ENCODE data around the gene CACNA1C.

The CACNA1C gene

DNA sequence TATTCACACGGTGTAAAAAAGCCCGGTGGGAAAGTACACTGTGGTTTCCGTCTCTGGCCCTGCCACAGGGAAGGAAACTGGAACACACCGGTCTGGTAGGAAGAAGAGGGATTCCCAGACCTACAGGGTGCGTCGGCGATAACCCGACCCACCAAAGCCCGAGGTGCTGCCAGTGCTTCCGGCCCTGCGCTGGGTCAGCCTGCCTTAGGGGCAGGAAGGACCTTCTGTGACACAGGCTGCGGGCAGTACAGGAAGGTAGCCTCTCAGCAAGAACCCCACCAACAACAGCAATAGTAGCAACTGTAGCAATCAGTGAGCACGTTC lies 572.5 kb downstream of the CACNA1C start:
- no peak overlapping the region for H3K4me2 ChIP-seq
- H3K4me3 ChIP-seq (IDR thresholded peaks at IDR 0.05; ENCODE audit: insufficient read depth, low read depth, low read length): no peak overlapping the region
- no peaks in the 10 kb centered on the region for H3K4me1 ChIP-seq (ENCODE audit: low read depth, poor library complexity, severe bottlenecking)
- H4K20me1 ChIP-seq (ENCODE audit: insufficient read depth): no peaks in the 10 kb centered on the region
- no peaks in the 10 kb centered on the region for H3K36me3 ChIP-seq (ENCODE audit: insufficient read depth)
- no peaks in the 10 kb centered on the region for H3K79me2 ChIP-seq (ENCODE audit: insufficient read depth, low read depth)
- H2AFZ ChIP-seq (ENCODE audit: low read depth): no peak overlapping the region
- no peak overlapping the region for H3K27ac ChIP-seq
- H3K27me3 ChIP-seq (ENCODE audit: insufficient read depth, low read depth): 0 out of 2 replicates have a peak, but pooled peaks cover 4% of the 10 kb centered on the region
- TF ChIP-seq, protein P1, sequence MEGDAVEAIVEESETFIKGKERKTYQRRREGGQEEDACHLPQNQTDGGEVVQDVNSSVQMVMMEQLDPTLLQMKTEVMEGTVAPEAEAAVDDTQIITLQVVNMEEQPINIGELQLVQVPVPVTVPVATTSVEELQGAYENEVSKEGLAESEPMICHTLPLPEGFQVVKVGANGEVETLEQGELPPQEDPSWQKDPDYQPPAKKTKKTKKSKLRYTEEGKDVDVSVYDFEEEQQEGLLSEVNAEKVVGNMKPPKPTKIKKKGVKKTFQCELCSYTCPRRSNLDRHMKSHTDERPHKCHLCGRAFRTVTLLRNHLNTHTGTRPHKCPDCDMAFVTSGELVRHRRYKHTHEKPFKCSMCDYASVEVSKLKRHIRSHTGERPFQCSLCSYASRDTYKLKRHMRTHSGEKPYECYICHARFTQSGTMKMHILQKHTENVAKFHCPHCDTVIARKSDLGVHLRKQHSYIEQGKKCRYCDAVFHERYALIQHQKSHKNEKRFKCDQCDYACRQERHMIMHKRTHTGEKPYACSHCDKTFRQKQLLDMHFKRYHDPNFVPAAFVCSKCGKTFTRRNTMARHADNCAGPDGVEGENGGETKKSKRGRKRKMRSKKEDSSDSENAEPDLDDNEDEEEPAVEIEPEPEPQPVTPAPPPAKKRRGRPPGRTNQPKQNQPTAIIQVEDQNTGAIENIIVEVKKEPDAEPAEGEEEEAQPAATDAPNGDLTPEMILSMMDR (conservative IDR thresholded peaks at IDR 0.05; ENCODE audit: low read depth, low read length): no peak
- no peak overlapping the region for H3K9ac ChIP-seq

DNA sequence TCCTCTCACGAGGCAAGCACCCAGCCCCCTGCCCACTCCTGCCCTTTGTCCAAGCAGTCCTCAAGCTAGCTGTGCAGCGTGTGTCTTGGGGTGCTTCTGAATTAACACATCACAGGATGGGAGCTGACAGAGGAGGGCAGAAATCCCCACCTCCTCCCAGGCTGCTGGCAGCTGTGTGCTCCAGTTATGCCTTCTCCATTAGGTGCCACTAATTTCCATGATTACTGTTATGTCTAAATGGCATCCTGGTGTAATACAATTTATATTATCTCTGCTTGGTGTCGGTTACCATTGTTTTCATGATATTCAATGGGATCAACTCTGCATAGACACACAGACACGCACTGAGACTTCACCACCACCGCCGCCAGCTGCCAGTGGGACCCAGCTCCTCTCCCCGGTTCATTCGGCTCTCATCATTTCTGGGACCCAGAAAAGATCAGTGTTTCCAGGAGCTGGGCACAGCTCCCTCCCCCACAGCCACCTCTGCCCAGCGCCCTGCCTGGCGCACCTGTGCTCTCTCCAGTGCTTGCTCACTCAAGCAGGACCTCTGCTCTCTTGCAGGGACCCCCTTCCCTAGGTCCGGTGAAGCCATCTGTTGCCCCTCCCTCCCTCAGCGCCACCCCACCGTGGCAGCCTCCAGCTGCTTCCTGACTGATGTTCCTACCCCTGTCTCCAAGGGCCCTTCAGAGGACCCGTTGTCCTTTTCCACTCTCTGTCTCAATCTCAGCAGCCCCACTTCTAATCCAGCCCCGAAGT lies 574.5 kb downstream of the CACNA1C start:
- Histone ChIP-seq H3K4me2 (no peak overlapping the region), H3K27ac (no peak overlapping the region), H3K4me1 (ENCODE audit: low read depth, poor library complexity, severe bottlenecking) (no peaks in the 10 kb centered on the region), H3K27me3 (ENCODE audit: insufficient read depth, low read depth) (0 out of 2 replicates have a peak, but pooled peaks cover 4% of the 10 kb centered on the region), H4K20me1 (ENCODE audit: insufficient read depth) (no peaks in the 10 kb centered on the region), H2AFZ (ENCODE audit: low read depth) (no peak overlapping the region), H3K79me2 (ENCODE audit: insufficient read depth, low read depth) (no peaks in the 10 kb centered on the region), H3K4me3 (IDR thresholded peaks at IDR 0.05; ENCODE audit: insufficient read depth, low read depth, low read length) (no peak overlapping the region), H3K36me3 (ENCODE audit: insufficient read depth) (no peaks in the 10 kb centered on the region), H3K9ac (no peak overlapping the region)
- TF ChIP-seq, protein P1 (conservative IDR thresholded peaks at IDR 0.05; ENCODE audit: low read depth, low read length): no peak

DNA sequence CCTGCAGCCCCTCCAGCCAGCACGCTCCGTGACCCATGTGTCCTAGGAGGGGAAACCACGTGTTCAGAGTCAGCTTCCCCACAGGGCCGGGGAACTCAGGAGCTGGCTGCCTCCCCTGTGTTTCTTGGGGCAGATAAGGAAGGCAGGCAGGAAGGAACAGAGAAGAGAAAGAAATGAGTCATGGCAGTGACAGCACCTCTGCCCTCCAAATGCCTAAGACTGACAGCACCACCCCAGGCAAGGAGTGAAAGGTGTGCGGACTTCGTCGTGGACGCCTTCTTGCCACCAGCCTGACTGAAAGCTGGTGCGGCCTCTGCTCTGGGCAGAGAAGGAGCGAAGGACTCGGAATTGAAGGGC lies 575.0 kb downstream of the CACNA1C start:
- Histone ChIP-seq H4K20me1 (ENCODE audit: insufficient read depth) (no peaks in the 10 kb centered on the region), H3K4me2 (no peak overlapping the region), H3K4me3 (IDR thresholded peaks at IDR 0.05; ENCODE audit: insufficient read depth, low read depth, low read length) (no peak overlapping the region), H3K36me3 (ENCODE audit: insufficient read depth) (no peaks in the 10 kb centered on the region), H3K9ac (no peak overlapping the region), H3K4me1 (ENCODE audit: low read depth, poor library complexity, severe bottlenecking) (no peaks in the 10 kb centered on the region), H3K27me3 (ENCODE audit: insufficient read depth, low read depth) (0 out of 2 replicates have a peak, but pooled peaks cover 4% of the 10 kb centered on the region), H2AFZ (ENCODE audit: low read depth) (no peak overlapping the region), H3K79me2 (ENCODE audit: insufficient read depth, low read depth) (no peaks in the 10 kb centered on the region), H3K27ac (no peak overlapping the region)
- TF ChIP-seq, protein P1 (conservative IDR thresholded peaks at IDR 0.05; ENCODE audit: low read depth, low read length): no peak

DNA sequence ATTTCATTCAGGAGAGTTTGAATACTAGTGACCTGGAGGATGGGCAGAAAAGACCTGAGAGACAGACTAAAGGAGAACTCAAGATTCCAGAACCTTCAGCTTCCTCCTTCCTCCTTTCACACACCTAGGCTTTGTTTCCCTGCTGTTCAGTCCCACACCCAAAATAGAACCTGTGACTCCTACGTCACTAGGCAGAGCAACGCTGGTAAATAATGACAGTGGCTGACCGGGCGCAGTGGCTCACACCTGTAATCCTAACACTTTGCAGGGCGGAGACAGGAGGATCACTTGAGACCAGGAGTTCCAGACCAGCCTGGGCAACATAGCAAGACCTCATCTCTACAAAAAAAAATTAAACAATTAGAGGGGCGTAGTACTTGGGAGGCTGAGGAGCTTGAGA lies 575.6 kb downstream of the CACNA1C start:
- Histone ChIP-seq H3K27me3 (ENCODE audit: insufficient read depth, low read depth) (0 out of 2 replicates have a peak, but pooled peaks cover 4% of the 10 kb centered on the region), H3K9ac (no peak overlapping the region), H4K20me1 (ENCODE audit: insufficient read depth) (no peaks in the 10 kb centered on the region), H3K36me3 (ENCODE audit: insufficient read depth) (no peaks in the 10 kb centered on the region), H2AFZ (ENCODE audit: low read depth) (no peak overlapping the region), H3K79me2 (ENCODE audit: insufficient read depth, low read depth) (no peaks in the 10 kb centered on the region), H3K4me3 (IDR thresholded peaks at IDR 0.05; ENCODE audit: insufficient read depth, low read depth, low read length) (no peak overlapping the region), H3K27ac (no peak overlapping the region), H3K4me1 (ENCODE audit: low read depth, poor library complexity, severe bottlenecking) (no peaks in the 10 kb centered on the region), H3K4me2 (no peak overlapping the region)
- TF ChIP-seq, protein P1 (conservative IDR thresholded peaks at IDR 0.05; ENCODE audit: low read depth, low read length): no peak
